Neural crest cell (in vitro differentiated cells): Measurements from ENCODE around the gene CSRNP3. TPM values are rescaled to one million over a fixed set of nuclear protein-coding genes. Genes with fewer than 3 reads are reported as not detected.

ENCODE experiments used
- DNase-seq: peaks from one replicate; pipeline ENCODE4 v3.0.0; 2021; ENCODE audit warnings: low read depth, mixed read lengths, low spot score
- H3K27ac Mint-ChIP-seq: one replicate; pipeline ENCODE4 v1.8.0; 2021; ENCODE audit warnings: mild to moderate bottlenecking, mixed read lengths; ENCODE audit not compliant: unreplicated experiment
- H3K27me3 Mint-ChIP-seq: 2 replicates; pipeline ENCODE4 v1.8.0; 2021; ENCODE audit warnings: low read depth, mild to moderate bottlenecking, mixed read lengths
- H3K36me3 Mint-ChIP-seq: 2 replicates; pipeline ENCODE4 v1.8.0; 2021; ENCODE audit warnings: low read depth, mild to moderate bottlenecking, mixed read lengths
- H3K4me1 Mint-ChIP-seq: 2 replicates; pipeline ENCODE4 v1.8.0; 2021; ENCODE audit warnings: mixed read lengths
- H3K4me3 Mint-ChIP-seq: one replicate; pipeline ENCODE4 v1.8.0; 2021; ENCODE audit warnings: mild to moderate bottlenecking, mixed read lengths
- H3K9me3 Mint-ChIP-seq: 2 replicates; pipeline ENCODE4 v1.8.0; 2021; ENCODE audit warnings: mixed read lengths
- CTCF ChIP-seq: fragments of 200-600 bp; sonication (generic); conservative IDR thresholded peaks from 2 replicates; pipeline ENCODE4 v1.5.0; 2021; ENCODE audit warnings: antibody characterized with exemption, mild to moderate bottlenecking
- total RNA-seq: library from RNA; stranded (reverse); gene quantifications from 2 replicates; pipeline ENCODE4 v1.2.1, GENCODE V29; 2021

Gene CSRNP3
- total RNA-seq, 1 donor from 2014 or later = 28.4 TPM

- no peak overlapping the region for H3K4me3 Mint-ChIP-seq
These were observed 5.9 kb downstream of the CSRNP3 start for GRCh38 chr2:165475277-165476004.

DNA sequence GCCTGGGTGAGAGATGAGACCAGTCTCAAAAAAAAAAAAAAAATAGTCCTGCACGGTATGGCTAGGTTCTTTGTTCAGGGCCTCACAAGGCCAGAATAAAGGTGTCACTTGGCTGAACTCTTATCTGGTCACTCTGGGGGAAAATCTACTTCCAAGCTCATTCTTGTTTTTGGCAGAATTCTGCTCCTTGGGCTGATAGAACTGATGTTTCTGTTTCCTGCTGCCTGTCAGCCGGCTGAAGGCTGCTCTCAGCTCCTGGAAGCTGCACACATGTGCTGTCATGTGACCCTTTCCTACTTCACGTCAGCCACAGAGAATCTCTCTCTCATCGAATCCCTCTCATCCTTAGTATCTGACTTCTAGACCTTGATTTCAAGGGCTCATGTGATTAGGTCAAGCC, 10.4 kb downstream of the CSRNP3 start:
- Mint-ChIP-seq H3K4me3 (no peak overlapping the region), H3K9me3 (peaks cover 15% of the 10 kb centered on the region), H3K27ac (no peak overlapping the region), H3K36me3 (peaks cover 27% of the 10 kb centered on the region), H3K4me1 (peaks cover 10% of the 10 kb centered on the region), H3K27me3 (no peaks in the 10 kb centered on the region)
- no peak for DNase-seq
- TF ChIP-seq CTCF = no peak

More at GRCh38 chr2:165475277-165476004, 5.9 kb downstream of the CSRNP3 start:
- no peak for TF ChIP-seq CTCF
- DNase-seq = no peak
- Mint-ChIP-seq H3K27ac (no peak overlapping the region), H3K36me3 (peaks cover 6% of the 10 kb centered on the region), H3K4me1 (peaks cover 37% of the 10 kb centered on the region), H3K9me3 (peaks cover 3% of the 10 kb centered on the region), H3K27me3 (no peaks in the 10 kb centered on the region)

DNA sequence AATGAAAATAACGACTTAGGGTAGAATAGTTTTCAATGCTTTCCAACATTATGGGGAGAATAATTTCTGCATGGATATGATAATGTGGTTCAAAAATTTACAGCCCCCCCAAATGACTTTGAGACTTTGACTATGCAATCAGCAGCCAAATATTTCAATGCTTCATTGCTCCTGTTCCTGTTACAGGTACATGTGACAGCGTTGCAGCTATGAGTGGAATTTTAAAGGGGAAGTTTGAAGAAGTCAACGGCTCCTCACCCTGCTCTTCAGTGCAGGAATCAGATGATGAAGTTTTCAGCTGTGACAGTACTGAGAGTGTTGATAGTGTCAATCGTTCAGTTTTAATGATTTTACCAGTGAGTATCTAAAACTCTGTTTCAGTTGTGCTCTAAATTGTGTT, 25.1 kb downstream of the CSRNP3 start:
- no peak overlapping the region for H3K4me3 Mint-ChIP-seq
- DNase-seq = no peak
- H3K27ac Mint-ChIP-seq = no peak overlapping the region
- H3K36me3 Mint-ChIP-seq = peaks cover 39% of the 10 kb centered on the region
- peaks cover 7% of the 10 kb centered on the region for H3K4me1 Mint-ChIP-seq
- peaks cover 5% of the 10 kb centered on the region for H3K9me3 Mint-ChIP-seq
- no peak for TF ChIP-seq CTCF
- no peaks in the 10 kb centered on the region for H3K27me3 Mint-ChIP-seq

GRCh38 chr2:165497659-165498317, 28.3 kb downstream of the CSRNP3 start:
- Mint-ChIP-seq H3K27ac (no peak overlapping the region), H3K4me1 (peaks cover 7% of the 10 kb centered on the region), H3K9me3 (no peaks in the 10 kb centered on the region), H3K27me3 (no peaks in the 10 kb centered on the region), H3K36me3 (peaks cover 31% of the 10 kb centered on the region), H3K4me3 (no peak overlapping the region)
- no peak for DNase-seq
- TF ChIP-seq CTCF = no peak

DNA sequence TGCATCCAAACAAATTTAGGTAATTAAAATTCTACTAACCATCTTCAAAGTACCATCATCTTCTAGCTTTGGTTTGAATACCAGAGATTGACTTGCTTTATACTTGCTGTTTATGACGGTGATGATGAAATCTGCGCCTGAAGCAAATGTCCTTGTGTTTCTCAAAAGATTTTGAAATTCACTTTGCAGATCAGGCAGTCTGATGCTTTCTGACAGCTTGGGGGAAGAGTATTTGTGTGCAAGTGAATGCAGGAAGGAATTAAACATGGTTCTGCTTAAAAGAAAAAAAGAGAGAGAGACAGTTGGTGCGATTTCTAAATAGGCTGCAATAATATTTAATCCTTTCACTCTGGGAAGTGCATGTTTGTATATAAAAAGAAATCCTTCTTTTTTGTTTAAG, 29.6 kb downstream of the CSRNP3 start:
- Mint-ChIP-seq H3K36me3 (peaks cover 25% of the 10 kb centered on the region), H3K4me3 (no peak overlapping the region), H3K27me3 (no peaks in the 10 kb centered on the region), H3K4me1 (peaks cover 7% of the 10 kb centered on the region), H3K9me3 (no peaks in the 10 kb centered on the region), H3K27ac (peak overlapping the region; percentile 48)
- no peak for DNase-seq
- no peak for TF ChIP-seq CTCF
